Measurements from ENCODE around the gene PACSIN3.

The PACSIN3 gene

DNA sequence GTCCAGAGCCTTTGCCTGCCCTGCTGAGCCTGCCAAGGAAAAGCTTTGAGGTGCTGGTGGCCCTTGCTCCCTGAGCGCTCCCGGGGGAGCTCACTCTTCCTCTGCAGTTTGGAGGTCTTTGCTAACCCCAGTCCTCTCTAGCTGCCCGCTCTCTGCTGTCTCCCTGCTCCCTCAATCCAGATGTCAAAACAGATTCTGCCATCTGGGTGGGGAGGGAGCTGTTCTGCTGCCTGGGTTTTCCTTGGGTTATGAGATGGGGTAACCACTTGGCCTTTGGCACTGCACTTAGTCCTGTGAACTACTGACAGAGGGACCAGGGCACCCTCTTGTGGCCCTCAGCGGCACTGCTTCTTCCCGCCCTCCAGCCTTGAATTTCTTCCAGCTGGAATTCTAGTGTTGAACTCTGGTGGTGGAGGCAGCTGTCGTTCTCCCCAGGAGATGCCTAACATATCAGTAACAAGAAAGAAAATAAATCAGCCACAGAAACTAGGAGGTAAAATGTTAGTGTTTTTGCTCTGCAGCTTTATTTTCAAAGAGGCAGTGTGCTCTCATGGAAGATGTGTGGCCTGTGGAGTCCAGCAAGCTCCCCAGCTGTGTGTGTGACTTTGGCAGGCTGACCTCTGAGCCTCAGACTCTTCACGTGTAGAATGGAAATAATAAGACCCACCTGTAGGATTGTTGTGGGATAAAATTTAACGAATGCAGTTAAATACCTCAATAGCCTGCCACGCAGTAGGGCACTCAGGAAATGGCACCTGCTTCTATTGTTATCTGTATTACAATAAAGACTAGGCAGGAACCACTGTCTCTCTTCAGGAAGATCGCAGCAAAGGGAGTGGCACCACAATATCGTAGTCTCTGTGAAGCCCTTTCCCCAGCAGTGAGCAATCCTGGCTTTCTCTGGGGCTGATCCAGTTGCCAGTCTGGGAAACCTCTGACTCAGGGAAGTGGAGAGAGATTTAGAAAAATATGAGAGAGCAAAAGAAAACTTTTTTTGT lies 33.0 kb downstream of the PACSIN3 start:
- peak in 2 of 3 experiments; percentile 24 to 33 for DNase-seq (ENCODE audit: low read depth in 3 of 3)

- DNase-seq (ENCODE audit: low read depth in 3 of 3) = no peak
Observed at GRCh38 chr11:47152126-47152952, 33.9 kb downstream of the PACSIN3 start.

GRCh38 chr11:47149782-47150181 lies 36.5 kb downstream of the PACSIN3 start:
- no peak for DNase-seq (ENCODE audit: low read depth in 3 of 3)

GRCh38 chr11:47148903-47149531 lies 37.2 kb downstream of the PACSIN3 start:
- no peak for DNase-seq (ENCODE audit: low read depth in 3 of 3)

DNA sequence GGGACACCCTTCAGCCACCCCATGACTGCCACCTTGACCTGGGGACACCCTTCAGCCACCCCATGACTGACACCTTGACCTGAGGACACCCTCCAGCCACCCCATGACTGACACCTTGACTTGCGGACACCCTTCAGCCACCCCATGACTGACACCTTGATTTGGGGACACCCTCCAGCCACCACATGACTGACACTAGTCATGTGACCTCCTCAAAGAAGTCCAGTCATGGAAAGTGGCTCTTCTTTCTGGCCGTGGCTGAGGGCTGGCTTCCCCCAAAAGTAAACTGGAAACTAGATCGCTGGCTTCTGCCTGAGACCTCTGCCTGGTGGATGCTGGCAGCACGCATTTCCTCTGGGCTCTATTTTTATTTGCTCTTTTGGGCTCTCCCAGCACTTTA lies 38.0 kb downstream of the PACSIN3 start:
- no peak for DNase-seq (ENCODE audit: low read depth in 3 of 3)

GRCh38 chr11:47147681-47148080 lies 38.6 kb downstream of the PACSIN3 start:
- DNase-seq (ENCODE audit: low read depth in 3 of 3) = no peak

GRCh38 chr11:47147250-47147649 lies 39.0 kb downstream of the PACSIN3 start:
- DNase-seq (ENCODE audit: low read depth in 3 of 3) = no peak

- DNase-seq (ENCODE audit: low read depth in 3 of 3) = no peak
Observed at GRCh38 chr11:47144541-47144940, 41.7 kb downstream of the PACSIN3 start.

DNA sequence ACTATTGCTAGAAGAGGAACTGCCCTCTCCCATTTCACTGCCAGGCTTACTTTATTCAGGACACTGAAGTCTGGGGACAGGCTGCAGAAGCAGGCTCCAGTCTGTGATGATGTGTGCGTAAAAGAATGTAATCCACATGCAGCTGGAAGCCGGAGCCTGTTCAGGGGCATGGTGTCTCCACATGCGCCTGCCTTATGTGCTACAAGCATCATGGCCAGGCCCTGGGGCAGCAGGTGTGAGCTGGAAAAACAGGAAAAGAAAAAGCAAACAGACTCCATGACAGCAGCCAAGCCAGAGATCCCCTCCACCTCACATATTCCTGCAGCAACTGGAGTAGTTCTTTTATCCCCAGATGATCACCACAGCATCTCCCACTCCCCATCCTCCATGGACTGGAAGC lies 42.9 kb downstream of the PACSIN3 start:
- DNase-seq (ENCODE audit: low read depth in 3 of 3) = no peak

- no peak for DNase-seq (ENCODE audit: low read depth in 3 of 3)
Observed at GRCh38 chr11:47139878-47140277, 46.4 kb downstream of the PACSIN3 start.

- no peak for DNase-seq (ENCODE audit: low read depth in 3 of 3)
Observed at GRCh38 chr11:47137476-47137875, 48.8 kb downstream of the PACSIN3 start.

- DNase-seq (ENCODE audit: low read depth in 3 of 3) = no peak
Observed at GRCh38 chr11:47136921-47137320, 49.3 kb downstream of the PACSIN3 start.

GRCh38 chr11:47136327-47136726 lies 49.9 kb downstream of the PACSIN3 start:
- DNase-seq (ENCODE audit: low read depth in 3 of 3) = no peak

DNA sequence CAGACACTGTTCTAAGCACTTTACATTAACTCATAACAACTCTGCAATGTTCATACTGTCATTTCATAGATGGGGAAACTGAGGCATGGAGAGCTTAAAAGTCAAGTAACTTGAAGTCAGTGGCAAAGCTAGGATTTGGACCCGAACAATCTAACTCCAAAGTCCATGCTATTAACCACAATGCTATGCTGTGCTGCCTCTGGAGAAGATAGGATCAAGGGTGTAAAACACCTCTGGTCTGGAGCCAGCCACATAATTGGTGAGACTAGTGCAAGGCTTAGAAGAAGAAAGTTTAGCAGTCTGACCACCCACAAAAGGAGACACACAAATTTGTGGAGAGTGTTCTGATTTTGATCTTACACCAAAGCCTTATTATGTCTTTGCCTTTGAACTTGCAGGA lies 53.3 kb downstream of the PACSIN3 start:
- no peak for DNase-seq (ENCODE audit: low read depth in 3 of 3)

DNA sequence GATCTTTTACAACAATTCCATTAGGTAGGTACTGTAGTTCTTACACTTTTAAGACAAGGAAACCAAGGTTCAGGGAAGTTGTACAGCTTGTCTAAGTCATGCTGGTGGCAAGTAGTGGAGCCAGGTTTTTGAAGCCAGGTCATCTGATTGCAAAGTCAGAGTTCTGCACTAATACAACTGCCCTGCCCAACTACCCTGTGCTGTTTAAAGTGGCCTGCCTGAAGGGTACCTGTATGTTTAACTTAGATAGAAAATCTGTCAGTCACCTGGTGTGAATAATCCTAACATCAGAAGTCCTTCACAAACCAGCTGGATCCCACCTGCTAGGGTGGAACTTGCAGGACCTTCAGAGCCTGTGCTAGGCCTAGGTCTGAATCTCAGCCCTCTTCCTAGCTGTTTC lies 53.7 kb downstream of the PACSIN3 start:
- no peak for DNase-seq (ENCODE audit: low read depth in 3 of 3)

GRCh38 chr11:47131136-47131535 lies 55.1 kb downstream of the PACSIN3 start:
- no peak for DNase-seq (ENCODE audit: low read depth in 3 of 3)

GRCh38 chr11:47130543-47130942 lies 55.7 kb downstream of the PACSIN3 start:
- no peak for DNase-seq (ENCODE audit: low read depth in 3 of 3)
